OCI-LY1 (cell line): ENCODE results near the gene ARHGAP44.

Source experiments
- EZH2 ChIP-seq: fragments of 200-600 bp; sonication (generic), shearing (Covaris generic); IDR thresholded peaks from 2 replicates; pipeline ENCODE4 v1.8.0; 2017; ENCODE audit warnings: borderline replicate concordance, mixed run types, mild to moderate bottlenecking, antibody characterized with exemption, low read length, moderate library complexity, mixed read lengths
- TF ChIP-seq, protein P1 (sequence below): fragments of 200-600 bp; sonication (generic), shearing (Covaris generic); IDR thresholded peaks from 2 replicates; pipeline ENCODE4 v1.5.1; 2017; ENCODE audit warnings: mild to moderate bottlenecking, antibody characterized with exemption, low read length, moderate library complexity, mixed read lengths

DNA sequence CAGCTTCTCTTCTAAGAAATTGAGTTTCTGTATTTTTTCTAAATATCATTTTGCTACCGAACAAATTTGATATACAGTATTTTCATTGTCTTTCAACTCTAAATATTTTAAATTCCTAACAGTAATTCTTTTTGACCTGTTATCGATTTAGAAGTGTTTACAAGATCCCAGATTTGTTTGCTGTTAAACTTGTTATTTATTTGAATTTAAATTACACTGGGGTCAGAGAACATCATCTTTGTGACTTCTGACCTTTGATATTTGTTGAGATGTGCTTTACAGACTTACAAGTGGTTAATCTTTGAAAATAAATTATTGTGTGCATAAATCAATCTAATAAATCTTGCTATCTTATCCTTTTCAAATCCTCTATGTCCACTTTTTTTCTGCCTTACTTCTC lies 94.2 kb downstream of the ARHGAP44 start:
- TF ChIP-seq, protein P1, sequence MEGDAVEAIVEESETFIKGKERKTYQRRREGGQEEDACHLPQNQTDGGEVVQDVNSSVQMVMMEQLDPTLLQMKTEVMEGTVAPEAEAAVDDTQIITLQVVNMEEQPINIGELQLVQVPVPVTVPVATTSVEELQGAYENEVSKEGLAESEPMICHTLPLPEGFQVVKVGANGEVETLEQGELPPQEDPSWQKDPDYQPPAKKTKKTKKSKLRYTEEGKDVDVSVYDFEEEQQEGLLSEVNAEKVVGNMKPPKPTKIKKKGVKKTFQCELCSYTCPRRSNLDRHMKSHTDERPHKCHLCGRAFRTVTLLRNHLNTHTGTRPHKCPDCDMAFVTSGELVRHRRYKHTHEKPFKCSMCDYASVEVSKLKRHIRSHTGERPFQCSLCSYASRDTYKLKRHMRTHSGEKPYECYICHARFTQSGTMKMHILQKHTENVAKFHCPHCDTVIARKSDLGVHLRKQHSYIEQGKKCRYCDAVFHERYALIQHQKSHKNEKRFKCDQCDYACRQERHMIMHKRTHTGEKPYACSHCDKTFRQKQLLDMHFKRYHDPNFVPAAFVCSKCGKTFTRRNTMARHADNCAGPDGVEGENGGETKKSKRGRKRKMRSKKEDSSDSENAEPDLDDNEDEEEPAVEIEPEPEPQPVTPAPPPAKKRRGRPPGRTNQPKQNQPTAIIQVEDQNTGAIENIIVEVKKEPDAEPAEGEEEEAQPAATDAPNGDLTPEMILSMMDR, result no peak
- TF ChIP-seq EZH2, result no peak
